Stimulated activated CD4-positive, alpha-beta T cell treated with anti-CD3 and anti-CD28 coated beads, Interleukin-1b, Interleukin-23, amount 100 ng/mL, for 48 hours (primary cell): ENCODE measurements around the gene ZNF593.

Experiments
- DNase-seq: peaks from one replicate; pipeline ENCODE4 v3.0.0-alpha.2; 2020

The ZNF593 gene

DNA sequence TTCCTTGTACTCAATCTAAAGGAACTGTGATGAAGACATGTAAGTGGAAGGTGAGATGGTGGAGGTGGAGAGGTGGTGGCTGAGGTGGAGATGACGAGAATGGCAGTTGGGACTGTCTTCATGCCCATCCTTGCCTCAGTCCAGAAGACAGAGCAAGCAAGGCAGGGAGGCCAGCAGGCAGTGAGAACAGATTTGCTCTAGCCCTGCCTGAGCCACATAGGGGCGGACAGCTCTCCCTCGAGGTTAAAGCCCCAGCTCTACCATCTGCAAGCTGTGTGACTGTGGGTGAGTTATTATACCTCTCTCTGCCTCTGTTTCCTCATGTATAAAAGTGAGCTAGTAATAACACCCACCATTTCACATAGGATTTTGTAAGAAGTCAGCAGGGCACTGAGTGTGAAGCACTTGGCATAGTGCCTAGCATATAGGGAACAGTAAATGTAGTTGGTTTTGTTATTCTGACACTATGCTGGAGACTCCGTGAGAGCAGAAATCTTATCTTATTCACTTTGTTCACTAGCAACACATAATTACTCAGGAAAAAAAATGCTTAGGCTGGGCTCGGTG is 15.7 kb upstream of the ZNF593 start:
- no peak for DNase-seq

GRCh38 chr1:26154750-26155149 is 15.0 kb upstream of the ZNF593 start:
- DNase-seq: no peak

DNA sequence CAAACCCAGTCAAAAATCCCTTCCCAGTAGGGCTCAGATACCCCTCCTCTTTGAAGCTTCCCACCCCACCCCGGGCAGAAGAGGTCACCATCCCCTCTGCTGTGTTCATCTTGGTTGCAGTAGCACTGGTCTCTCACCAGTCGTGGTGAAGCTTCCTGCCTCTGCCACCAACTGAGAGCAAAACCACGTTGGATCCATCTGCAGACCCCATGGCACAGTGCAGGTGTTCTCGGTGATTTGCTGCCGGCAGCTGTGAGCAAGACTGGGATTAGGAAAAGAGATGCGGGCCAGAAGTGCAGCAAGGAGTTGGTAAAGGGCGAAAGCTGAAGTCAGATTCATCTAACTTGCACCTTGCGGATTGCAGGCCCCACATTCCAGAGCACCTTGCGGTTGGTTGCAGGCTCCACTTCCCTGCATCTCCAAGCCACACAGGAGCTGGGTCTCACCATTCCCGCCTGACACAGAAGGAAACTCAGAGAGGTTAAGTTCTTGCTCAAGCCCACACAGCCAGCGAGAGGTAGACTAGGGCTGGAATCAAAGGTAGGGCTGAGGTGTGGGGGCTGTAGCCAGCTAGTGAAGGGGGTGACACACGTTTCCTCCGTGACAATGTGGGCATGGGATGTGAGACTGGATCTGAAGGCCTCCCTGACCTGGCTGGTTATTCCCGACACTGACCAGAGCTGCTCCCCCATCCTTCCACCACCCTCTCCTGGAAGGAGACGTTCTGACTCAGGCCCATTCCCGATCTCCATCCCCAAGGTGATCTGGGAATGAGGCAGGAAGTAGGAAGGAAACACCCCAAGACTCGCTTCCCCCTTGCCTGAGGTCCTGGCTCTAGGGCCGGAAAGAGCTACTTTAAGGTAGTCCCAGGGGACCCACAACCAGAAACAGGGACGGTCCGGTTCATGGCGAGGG is 14.1 kb upstream of the ZNF593 start:
- DNase-seq: no peak

DNA sequence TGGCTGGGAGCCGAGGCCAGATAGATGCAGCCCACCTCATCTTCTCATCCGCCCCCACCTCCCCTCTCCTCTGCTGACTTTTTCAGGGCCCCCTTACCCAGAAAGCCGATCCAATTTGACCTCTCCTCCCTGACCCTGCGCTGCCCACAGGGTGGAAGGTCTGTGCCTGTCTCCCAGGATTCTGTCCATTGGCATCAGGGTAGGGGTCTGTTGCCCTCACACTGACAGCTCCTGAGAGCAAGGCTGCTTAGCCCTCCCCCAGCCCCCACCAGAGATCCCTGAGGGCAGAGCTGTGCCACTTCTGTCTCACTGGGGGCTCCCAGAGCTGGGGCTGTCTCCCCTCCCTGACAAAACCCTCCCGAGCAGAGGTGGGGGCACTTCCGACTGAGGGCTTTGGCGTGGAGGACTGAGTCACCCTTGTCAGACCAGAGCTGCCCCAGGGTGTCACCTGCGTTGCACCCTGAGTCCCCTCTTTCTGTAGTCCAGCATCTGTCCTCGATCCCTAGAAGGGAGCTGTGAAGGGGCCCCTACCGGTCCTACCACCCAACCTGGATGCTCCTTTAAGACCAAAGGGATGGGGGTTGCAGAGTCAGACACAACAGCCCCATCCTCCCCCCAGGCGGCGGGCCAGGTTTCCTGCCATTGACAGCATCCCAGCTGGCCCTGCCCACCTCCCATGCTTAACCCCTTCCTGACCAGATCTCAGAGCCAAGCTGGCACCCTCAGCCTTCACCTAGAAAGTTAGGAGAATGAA is 13.2 kb upstream of the ZNF593 start:
- no peak for DNase-seq

DNA sequence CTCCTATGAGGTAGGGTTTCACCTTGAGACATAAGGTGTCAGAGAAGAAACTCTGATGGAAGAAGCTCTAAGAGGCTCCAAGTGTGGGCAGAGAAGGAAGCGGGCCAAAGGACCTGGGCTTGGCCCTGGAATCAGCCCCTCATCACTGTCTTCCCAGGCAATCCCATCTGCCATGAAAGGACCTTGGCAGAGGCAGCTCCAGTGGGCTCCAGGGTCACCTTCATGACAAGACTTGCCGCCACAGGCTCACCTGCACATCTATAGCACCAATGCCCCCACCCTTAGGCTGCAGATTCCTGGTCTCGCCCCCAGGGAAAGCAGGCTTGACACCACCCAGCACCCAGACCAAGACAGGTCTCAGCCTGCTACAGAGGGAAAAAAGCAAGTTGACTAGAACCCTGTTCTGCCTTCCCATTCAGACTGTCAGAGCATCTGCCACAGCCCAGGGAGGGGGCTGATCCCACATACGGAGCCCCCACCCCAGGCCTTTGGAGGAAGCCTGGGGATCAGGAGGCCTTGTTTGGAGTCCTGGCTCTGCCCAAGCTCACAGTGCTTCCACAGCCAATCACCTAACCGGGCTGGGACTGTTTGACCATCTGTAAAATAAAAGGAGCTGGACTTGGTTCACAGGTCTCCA is 11.3 kb upstream of the ZNF593 start:
- DNase-seq: no peak

- DNase-seq: no peak
Observed at GRCh38 chr1:26158908-26159742, 10.6 kb upstream of the ZNF593 start, which contains the start of gene FAM110D. Gene FAM110D, plus strand, starts transcription at chr1:26159079. Its CDS starts 2,213 bp downstream, at chr1:26161292.

DNA sequence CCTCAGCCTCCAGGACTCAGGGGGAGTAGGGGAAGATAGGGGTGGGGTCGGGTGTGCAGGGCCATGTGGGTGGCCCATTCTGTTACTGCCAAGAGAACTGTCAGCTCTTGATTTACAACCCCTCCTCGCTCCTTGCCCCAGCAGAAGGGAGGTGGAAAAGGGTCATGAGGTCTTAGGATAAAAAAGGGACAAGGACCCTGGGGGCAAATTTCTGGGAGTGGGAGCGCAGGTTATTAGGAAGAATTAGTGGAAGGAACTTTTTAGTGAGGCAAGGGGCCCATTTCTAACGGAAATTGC is 10.0 kb upstream of the ZNF593 start:
- no peak for DNase-seq

DNA sequence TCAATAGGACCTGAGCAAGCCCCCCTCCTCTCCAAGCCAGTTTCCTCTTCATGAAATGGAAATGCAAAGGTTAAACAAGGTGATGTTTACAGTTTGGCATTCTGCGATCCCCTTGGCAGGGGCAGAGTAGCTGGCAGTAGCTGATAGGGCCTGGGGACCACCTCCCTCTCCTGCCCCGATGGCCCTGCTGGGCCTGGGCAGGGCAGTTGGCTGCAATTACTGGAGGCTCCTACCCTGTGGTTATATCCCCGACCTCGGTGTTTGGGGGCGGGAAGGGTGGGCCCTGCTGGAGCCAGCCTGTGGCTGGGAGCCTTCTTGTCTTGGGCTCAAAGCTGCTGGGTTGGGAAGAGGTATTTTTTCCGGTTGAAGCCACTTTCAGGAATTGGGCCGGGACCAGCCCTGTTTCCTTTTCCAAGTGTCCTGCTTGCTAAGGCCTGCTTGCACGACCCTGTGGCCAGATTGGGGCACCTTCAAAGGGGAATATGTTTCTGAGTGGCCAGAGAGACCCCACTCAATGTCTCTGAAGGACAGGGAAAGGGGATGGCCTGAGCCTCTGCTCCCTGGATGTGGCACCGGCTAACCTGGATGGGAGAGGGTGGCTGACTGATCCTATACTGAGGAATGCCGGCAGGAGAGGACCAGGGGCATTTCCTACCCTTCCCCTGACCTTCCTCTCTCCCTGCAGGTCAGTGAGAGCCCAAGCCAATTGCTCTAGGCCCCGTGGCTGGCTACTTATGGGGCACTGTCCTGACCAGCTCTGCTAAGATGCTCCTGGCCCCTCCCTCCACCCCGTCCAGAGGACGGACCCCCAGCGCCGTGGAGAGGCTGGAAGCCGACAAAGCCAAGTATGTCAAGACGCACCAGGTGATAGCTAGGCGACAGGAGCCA is 8.9 kb upstream of the ZNF593 start:
- no peak for DNase-seq

DNA sequence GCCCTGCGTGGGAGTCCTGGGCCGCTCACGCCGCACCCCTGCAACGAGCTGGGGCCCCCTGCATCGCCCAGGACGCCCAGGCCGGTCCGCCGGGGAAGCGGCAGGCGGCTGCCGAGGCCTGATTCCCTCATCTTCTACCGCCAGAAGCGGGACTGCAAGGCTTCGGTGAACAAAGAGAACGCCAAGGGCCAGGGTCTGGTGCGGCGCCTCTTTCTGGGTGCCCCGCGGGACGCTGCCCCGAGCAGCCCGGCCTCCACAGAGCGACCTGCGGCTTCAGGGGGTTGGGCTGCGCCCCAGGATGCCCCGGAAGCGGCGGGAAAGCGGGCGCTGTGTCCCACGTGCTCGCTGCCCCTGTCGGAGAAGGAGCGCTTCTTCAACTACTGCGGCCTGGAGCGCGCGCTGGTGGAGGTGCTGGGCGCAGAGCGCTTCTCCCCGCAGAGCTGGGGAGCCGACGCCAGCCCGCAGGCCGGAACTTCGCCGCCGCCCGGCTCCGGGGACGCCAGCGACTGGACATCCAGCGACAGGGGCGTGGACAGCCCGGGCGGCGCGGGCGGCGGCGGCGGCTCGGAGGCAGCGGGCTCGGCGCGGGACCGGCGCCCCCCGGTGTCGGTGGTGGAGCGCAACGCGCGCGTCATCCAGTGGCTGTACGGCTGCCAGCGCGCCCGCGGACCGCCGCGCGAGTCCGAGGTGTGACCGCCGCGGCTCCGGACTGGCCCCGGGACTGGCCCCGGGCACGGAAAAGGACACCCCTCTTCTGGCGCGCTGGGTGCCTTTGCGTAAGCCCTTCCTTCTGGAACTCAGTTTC is 8.1 kb upstream of the ZNF593 start:
- DNase-seq: peak; percentile 52

DNA sequence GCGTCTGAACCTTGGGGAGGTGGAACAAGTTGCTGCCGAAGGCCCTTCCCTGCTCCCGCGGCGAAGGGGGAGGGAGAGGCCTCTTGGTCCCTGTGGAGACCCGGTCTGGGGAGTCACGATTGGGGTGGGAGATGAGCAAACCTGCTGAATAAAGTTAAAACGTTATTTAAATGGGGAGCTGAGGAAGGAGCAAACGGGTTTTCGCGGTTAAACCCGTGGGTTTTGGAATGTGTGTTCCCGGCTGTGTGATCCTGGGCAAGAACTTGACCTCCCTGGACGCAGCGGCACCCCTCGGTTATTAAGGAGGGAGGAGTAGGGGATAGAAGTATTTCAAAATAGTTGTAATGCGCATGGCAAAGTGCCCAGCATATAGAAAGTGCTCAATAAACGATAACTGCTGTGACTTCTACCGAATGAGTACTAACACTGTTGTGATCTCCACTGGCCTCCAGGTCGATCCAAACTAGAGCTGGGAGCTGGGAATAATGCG is 7.4 kb upstream of the ZNF593 start:
- no peak for DNase-seq

- DNase-seq: no peak
Observed at GRCh38 chr1:26163684-26164035, 6.0 kb upstream of the ZNF593 start.

DNA sequence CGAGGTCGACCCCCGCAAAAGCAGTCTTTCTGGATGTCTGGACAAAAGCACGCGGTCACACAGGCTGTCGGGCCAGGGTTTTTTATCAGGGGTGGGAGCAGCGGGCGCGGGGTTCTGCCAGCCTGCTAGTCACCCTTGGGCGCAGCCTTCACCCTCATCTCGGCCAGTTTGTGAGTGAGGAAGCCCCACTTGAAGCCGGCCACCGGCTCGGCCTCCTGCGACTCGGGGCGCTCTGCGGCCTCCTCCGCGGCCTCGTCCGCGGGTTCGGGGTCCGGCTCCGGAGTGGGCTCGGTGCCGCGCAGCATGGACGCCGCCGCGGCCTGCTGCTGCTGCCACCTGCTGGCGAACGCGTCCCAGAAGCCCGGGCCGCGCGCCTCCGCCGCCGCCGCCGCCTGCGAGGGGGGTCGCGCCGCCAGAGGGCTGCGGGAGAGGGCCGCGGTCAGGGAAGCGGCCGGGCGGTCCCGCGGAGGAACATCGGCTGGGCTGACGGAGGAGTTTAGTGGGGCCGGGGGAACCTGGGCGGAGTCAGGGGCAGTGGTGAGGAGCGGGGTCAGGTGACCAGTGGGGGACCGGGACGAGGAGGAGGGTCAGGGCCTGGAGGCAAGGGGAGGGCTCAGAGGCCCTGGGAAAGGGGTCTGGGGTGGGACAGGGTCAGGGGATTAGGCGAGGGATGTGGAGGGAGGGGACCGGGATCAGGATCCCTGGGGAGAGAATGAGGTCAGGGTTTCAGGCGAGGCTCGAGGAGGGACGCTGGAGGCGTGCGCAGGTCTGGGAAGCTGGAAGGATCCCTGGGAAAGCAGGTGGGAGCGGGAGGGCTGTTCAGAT is 5.5 kb upstream of the ZNF593 start:
- peak; percentile 15 for DNase-seq

GRCh38 chr1:26164861-26165842 is 4.6 kb upstream of the ZNF593 start:
- DNase-seq: no peak

DNA sequence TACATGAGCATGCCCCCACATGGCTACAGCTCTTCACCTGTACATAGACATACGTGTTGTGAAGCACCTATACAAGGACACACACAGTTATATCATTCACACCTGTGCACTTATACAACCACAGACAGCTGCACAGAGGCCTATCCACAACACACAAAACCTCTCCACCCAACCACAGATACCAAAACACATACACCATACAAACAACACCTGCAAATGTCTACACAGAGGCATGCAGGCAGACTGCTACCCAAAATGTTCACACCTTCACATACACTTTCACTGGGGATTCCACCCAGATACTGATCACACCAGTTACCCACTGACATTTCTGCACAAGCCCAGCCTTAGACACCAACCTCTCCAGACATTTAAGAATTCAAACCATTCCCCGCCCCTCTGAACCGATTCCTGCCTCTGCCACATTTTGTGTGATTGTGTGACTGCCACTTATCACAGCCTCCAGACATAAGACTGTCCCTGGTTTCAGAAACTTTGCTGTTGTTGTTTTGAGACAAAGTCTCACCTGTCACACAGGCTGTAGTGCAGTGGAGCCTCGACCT is 2.9 kb upstream of the ZNF593 start:
- no peak for DNase-seq

- DNase-seq: no peak
Observed at GRCh38 chr1:26168410-26169197, 1.1 kb upstream of the ZNF593 start, which contains the start of gene C1orf232. Gene C1orf232, minus strand, starts transcription at chr1:26168963. Its CDS starts 464 bp downstream, at chr1:26168499.

- DNase-seq: no peak
Observed at GRCh38 chr1:26169198-26169554, 532 bp upstream of the ZNF593 start.

- DNase-seq: no peak
Observed at GRCh38 chr1:26170472-26170821, 739 bp downstream of the ZNF593 start.
